SK-N-SH treated with all-trans-retinoic acid at 6 μM for 48 hours (cell line): Measurements from ENCODE around the gene RASSF1.

Experiments used
- ARNTL ChIP-seq: fragments of 450-650 bp; formaldehyde crosslinking; IDR thresholded peaks from 2 replicates; pipeline ENCODE4 v1.5.0; 2020; ENCODE audit warnings: low read depth, mild to moderate bottlenecking, moderate library complexity, borderline replicate concordance
- ESRRG ChIP-seq: fragments of 250-450 bp; sonication (Bioruptor Pico); IDR thresholded peaks from 2 replicates; pipeline ENCODE4 v1.6.1; 2021; ENCODE audit warnings: mild to moderate bottlenecking
- GLIS3 ChIP-seq: fragments of 250-450 bp; sonication (Bioruptor Pico); IDR thresholded peaks from 2 replicates; pipeline ENCODE4 v1.5.0; 2020; ENCODE audit warnings: mild to moderate bottlenecking, moderate library complexity
- RARB ChIP-seq: fragments of 250-450 bp; sonication (Bioruptor Pico); IDR thresholded peaks from 2 replicates; pipeline ENCODE4 v1.8.0; 2021; ENCODE audit warnings: mild to moderate bottlenecking, moderate library complexity
- SNAI2 ChIP-seq: fragments of 250-450 bp; sonication (Bioruptor Pico); IDR thresholded peaks from 2 replicates; pipeline ENCODE4 v1.5.0; 2020; ENCODE audit warnings: mild to moderate bottlenecking, moderate library complexity
- TOX ChIP-seq: fragments of 250-450 bp; sonication (Bioruptor Pico); IDR thresholded peaks from 2 replicates; pipeline ENCODE4 v1.8.0; 2021; ENCODE audit warnings: mild to moderate bottlenecking, moderate library complexity, borderline replicate concordance
- ZC3H10 ChIP-seq: fragments of 250-450 bp; sonication (Bioruptor Pico); IDR thresholded peaks from 2 replicates; pipeline ENCODE4 v1.5.1; 2021; ENCODE audit warnings: mild to moderate bottlenecking, moderate library complexity
- ZFP3 ChIP-seq: fragments of 250-450 bp; sonication (Bioruptor Pico); IDR thresholded peaks from 2 replicates; pipeline ENCODE4 v1.5.0; 2020; ENCODE audit warnings: mild to moderate bottlenecking, moderate library complexity
- ZFP30 ChIP-seq: fragments of 450-650 bp; formaldehyde crosslinking; IDR thresholded peaks from 2 replicates; pipeline ENCODE4 v1.5.0; 2022; ENCODE audit warnings: mild to moderate bottlenecking, moderate library complexity
- ZNF565 ChIP-seq: fragments of 450-650 bp; formaldehyde crosslinking; conservative IDR thresholded peaks from 2 replicates; pipeline ENCODE4 v1.5.0; 2020; ENCODE audit warnings: low read depth, mild to moderate bottlenecking, moderate library complexity
- ZNF70 ChIP-seq: fragments of 450-650 bp; formaldehyde crosslinking; IDR thresholded peaks from 2 replicates; pipeline ENCODE4 v1.5.0; 2020; ENCODE audit warnings: mild to moderate bottlenecking, moderate library complexity
- ZNF8 ChIP-seq: fragments of 450-650 bp; formaldehyde crosslinking; IDR thresholded peaks from 2 replicates; pipeline ENCODE4 v1.5.0; 2020; ENCODE audit warnings: mild to moderate bottlenecking, moderate library complexity
- TF ChIP-seq, protein P1 (sequence below): fragments of 250-450 bp; sonication (Bioruptor Pico); IDR thresholded peaks from 2 replicates; pipeline ENCODE4 v1.8.0; 2020; ENCODE audit warnings: mild to moderate bottlenecking, moderate library complexity, borderline replicate concordance
- TF ChIP-seq, protein P2 (sequence below): fragments of 250-450 bp; sonication (Bioruptor Pico); IDR thresholded peaks from 2 replicates; pipeline ENCODE4 v1.5.0; 2020; ENCODE audit warnings: mild to moderate bottlenecking, moderate library complexity

DNA sequence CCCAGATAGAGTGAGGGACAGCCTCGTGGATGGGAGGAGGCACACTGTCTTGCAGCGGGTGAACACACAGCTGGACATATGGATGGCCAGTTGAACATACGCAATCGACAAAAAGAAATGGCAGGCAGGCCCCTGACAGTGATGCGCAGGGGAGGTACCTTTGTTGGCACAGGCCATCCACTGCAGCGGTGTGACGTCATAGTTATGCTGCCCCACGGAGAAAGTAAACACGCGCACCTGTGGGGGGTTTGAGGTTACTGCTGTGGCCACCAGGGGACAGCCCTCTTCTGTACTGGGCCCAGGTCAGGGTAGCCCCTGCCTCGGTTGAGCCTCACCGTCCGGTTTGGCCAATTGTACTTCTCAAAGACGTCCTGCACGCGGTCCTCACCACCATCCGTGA is 38.1 kb upstream of the RASSF1 start:
- TF ChIP-seq ZC3H10 (CRISPR knock-in tag) (no peak), ZFP30 (CRISPR knock-in tag) (no peak), GLIS3 (CRISPR knock-in tag) (no peak), ARNTL (CRISPR knock-in tag) (no peak), ZNF565 (no peak), ZFP3 (CRISPR knock-in tag) (no peak), ESRRG (CRISPR knock-in tag) (no peak), TOX (CRISPR knock-in tag) (no peak), SNAI2 (CRISPR knock-in tag) (no peak), ZNF70 (CRISPR knock-in tag) (no peak), ZNF8 (CRISPR knock-in tag) (no peak), RARB (no peak)
- TF ChIP-seq, protein P1, sequence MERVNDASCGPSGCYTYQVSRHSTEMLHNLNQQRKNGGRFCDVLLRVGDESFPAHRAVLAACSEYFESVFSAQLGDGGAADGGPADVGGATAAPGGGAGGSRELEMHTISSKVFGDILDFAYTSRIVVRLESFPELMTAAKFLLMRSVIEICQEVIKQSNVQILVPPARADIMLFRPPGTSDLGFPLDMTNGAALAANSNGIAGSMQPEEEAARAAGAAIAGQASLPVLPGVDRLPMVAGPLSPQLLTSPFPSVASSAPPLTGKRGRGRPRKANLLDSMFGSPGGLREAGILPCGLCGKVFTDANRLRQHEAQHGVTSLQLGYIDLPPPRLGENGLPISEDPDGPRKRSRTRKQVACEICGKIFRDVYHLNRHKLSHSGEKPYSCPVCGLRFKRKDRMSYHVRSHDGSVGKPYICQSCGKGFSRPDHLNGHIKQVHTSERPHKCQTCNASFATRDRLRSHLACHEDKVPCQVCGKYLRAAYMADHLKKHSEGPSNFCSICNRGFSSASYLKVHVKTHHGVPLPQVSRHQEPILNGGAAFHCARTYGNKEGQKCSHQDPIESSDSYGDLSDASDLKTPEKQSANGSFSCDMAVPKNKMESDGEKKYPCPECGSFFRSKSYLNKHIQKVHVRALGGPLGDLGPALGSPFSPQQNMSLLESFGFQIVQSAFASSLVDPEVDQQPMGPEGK (CRISPR knock-in tag) = no peak
- TF ChIP-seq, protein P2, sequence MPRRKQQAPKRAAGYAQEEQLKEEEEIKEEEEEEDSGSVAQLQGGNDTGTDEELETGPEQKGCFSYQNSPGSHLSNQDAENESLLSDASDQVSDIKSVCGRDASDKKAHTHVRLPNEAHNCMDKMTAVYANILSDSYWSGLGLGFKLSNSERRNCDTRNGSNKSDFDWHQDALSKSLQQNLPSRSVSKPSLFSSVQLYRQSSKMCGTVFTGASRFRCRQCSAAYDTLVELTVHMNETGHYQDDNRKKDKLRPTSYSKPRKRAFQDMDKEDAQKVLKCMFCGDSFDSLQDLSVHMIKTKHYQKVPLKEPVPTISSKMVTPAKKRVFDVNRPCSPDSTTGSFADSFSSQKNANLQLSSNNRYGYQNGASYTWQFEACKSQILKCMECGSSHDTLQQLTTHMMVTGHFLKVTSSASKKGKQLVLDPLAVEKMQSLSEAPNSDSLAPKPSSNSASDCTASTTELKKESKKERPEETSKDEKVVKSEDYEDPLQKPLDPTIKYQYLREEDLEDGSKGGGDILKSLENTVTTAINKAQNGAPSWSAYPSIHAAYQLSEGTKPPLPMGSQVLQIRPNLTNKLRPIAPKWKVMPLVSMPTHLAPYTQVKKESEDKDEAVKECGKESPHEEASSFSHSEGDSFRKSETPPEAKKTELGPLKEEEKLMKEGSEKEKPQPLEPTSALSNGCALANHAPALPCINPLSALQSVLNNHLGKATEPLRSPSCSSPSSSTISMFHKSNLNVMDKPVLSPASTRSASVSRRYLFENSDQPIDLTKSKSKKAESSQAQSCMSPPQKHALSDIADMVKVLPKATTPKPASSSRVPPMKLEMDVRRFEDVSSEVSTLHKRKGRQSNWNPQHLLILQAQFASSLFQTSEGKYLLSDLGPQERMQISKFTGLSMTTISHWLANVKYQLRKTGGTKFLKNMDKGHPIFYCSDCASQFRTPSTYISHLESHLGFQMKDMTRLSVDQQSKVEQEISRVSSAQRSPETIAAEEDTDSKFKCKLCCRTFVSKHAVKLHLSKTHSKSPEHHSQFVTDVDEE (CRISPR knock-in tag) = no peak
